HG03521 (cell line): ENCODE data around the gene NEK6.

ENCODE experiments used
- ATAC-seq: cut with Tn5 transposase; IDR thresholded peaks from one replicate; pipeline ENCODE4 v1.9.1; 2021; ENCODE audit warnings: mild to moderate bottlenecking, moderate library complexity; ENCODE audit not compliant: unreplicated experiment

NEK6 gene

DNA sequence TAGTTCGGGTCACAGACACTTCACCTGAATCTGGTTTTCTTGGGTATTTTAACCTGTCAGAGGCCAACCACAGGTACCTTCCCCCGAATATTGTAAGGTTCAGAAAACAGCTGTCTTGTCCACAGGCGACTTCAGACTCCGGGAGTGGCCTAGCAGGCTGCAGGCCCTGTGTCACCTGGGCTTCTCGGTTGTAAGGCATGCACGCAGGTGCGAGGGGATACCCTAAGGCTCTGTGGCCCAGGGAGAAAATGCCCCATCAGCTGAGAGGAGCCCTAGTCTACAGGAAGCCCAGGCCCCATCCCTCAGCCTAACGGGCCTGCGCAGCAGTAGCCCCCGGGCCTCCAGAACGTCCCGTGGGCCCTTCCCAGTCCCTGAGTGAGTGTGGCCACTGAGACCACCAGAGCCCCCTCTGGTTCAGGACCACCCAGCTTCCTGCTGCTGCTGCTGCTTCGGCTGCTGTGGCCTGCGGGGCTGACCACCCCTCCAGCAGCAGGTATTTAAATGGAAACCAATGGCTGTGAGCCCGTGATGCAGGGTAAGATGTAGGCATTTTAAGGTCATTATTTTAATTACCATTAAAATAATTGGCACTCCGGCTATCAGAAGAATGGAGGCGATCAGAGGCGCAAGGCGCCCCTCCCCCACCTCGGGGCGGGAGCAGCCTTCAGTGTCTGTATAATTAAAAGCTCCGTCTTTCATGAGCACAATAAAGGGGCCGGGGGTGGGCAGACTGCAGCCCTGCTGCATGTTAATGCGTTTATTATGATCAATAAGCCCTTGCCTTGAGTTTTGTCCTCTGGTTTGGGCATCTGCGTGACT is 92.1 kb downstream of the NEK6 start:
- ATAC-seq: no peak

DNA sequence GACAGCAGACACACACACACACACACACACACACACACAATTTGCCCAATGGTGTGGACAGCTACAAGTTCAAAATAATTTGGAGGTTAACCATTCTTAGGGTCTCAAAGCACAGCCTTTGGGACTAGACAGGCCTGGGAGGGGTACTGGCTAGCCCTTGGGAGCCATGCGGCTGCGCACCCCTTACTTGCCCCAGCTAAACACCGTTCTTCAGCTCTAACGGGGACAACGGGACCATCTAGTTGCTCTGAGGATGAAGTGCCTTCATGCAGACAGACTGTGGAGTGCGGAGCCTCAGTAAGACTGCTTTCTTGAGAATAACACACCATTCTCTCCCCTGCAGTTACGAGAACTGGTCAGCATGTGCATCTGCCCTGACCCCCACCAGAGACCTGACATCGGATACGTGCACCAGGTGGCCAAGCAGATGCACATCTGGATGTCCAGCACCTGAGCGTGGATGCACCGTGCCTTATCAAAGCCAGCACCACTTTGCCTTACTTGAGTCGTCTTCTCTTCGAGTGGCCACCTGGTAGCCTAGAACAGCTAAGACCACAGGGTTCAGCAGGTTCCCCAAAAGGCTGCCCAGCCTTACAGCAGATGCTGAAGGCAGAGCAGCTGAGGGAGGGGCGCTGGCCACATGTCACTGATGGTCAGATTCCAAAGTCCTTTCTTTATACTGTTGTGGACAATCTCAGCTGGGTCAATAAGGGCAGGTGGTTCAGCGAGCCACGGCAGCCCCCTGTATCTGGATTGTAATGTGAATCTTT is 92.9 kb downstream of the NEK6 start:
- ATAC-seq: no peak

DNA sequence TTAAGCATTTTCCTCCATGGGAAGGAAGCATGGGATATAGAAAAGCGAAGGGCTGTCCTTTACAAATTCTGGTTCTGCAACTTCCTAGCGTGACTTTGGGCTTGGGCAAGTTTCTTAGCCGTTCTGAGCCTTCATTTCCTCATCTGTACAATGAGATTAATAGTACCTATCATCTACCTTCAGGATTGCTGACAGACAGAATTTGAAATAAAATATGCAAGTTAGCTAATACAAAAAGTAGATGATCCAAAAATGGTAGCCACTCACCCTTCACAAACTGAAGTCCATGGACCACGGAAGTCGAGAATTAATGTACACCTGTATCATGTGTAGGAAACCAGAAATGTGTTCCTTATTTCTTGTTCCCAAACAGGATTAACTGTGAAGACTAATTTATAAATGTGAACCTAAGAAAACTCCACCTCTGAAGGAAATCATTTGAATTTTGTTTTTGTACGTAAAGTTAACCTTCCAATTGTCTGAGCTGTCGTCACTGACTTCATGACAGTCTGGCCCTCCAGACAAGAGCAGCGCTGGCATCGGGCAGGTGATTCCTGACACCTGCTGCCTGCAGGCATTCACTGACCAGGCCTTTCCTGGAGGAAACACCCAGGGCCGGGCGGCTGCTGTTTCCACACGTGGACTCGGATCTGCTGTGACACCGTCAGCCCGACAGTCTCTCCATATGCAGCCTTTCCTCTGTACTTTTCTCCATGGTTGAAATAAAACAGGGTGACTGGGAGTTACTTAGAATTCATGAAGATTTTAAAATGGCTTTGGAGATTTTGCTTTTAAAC is 94.1 kb downstream of the NEK6 start:
- ATAC-seq: no peak

DNA sequence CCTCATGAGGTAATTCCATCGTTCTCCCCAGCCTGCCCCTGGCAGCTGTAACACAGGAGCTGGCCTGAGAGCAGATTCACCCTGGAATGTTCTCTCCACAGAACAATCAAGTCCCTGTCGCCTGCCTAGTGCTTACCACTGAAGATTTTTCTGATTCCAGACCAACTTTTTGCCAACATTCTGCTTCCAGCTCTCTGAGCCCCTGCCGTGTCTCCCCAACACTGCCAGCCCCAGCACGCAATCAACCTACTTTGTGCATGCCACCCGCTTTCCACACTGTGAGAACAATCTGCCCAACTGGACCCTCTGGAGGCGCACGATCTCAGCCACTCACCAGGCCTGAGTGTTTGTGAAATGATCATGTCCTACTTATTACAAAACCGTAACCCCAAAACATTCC is 94.9 kb downstream of the NEK6 start:
- no peak for ATAC-seq

DNA sequence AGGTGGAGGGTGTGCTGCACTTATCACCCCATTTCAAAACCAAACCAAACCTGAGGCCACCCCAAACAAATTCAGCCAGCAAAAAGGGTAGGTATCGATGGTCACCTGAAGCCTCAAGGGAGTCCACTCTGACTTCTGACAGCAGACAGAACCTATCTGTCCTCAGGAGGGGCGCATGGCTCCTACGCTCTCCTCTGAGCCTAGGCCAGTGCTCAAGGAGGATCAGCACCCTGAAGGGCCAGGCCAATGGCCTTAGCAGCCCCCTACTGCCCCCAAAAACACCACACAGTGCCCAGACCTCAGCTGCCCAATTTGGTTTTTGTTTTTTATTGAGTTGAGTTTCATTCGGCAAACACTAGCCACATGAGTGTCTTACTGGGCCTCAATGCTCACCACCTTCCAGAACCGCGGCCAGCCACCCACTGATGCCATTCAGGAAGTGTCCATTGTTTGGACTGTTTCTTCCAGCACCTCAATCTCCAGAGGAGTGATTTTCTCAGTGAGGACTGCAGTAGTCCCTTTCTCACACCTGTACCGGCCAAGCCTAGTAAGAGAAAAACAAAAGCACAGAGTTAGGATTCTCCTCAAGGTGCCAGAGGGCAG is 95.5 kb downstream of the NEK6 start:
- ATAC-seq: no peak

DNA sequence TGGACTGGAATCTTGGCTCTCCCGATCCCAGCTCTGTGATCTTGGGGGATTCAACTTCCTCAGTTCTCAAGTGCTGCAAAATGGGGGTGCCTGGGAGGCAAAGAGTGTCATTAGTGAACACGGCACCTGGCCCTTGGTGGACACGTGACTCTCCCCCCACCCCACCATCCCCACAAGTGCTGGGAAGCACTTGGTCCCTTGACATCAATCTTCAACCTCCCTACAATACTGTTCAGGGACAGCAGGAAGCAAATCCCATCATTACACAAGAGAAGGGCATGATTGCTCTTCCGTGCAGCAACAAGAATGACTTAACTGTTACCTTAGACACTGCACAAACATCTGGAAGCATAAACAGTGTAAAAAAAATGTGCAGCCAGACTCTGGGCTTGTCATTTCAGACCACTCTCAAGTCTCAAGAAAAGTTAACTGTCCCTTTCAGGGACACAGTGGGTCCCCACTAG is 96.1 kb downstream of the NEK6 start:
- no peak for ATAC-seq

DNA sequence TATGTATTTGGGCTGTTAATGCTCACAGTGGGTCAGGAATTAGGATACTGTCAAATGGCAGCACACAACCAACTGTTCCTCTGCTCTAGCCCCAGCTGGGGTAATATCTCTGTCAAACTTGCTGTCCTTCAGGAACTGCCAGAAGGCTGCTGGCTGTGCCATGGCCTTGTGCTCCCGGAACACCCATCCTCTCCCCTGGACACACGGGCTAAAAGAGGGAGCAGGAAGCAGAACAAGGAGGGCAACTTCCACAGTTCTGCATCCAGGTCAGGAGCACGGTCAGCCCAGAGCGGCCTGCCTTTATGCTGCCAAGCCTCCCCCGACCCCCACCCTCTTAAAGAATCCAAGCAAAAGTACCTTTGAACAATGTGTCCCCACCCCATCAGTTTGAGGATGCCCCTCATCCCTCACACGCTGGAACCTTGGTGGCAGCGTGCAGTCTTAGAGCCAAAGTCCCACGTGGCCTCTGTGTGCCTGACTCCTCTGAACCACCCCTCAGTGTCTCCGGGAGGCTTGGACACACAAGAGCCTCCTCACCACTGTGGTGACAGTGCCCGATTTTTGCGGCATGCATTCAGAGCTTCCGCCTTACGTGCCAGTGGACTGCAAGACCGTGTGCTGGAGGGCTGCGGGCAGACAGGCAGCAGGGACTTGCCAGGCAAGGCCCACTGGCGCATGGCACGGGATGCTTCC is 96.7 kb downstream of the NEK6 start:
- no peak for ATAC-seq

DNA sequence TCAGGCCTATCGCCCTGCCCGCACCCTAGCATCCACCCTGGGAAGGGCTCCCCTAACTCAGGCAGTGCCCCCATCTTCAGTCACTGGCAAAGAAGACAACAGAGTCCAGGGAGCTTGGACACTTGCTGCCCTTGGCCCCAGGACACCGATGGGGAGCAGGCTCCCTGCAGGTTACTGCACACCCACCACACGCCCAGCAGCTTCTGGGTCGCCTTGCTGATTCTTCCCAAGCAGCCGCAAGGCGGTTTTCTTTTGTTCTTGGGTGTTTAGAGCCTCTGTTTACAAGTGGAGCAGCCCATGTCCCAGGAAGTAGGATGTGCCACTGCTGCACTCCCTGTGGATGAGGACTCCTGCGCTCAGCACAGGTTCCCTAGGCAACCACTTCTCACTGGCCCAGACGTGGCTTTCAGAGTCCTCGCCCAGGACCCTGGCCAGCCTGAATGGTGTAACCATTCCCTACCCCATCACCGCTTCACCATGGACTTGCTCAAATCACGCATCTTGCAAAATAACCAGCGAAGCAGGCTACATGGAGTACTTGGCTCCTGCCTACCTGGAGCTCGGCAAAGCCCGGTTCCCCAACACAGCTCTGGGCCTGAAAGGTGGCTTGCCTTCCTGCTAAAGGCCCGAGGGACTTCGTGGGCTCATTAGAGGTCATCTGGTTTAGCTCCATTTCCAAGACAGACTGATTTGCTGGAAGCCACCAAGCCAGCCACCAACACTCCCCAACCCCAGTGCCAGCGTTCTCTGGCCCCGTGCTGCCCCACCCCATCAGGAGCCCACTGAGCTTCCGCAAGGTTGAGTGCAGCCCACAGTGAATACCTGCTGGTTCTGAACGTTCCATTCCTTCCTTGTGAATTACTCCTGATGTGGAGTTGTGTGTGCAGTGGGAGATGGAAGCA is 97.5 kb downstream of the NEK6 start:
- ATAC-seq: no peak

DNA sequence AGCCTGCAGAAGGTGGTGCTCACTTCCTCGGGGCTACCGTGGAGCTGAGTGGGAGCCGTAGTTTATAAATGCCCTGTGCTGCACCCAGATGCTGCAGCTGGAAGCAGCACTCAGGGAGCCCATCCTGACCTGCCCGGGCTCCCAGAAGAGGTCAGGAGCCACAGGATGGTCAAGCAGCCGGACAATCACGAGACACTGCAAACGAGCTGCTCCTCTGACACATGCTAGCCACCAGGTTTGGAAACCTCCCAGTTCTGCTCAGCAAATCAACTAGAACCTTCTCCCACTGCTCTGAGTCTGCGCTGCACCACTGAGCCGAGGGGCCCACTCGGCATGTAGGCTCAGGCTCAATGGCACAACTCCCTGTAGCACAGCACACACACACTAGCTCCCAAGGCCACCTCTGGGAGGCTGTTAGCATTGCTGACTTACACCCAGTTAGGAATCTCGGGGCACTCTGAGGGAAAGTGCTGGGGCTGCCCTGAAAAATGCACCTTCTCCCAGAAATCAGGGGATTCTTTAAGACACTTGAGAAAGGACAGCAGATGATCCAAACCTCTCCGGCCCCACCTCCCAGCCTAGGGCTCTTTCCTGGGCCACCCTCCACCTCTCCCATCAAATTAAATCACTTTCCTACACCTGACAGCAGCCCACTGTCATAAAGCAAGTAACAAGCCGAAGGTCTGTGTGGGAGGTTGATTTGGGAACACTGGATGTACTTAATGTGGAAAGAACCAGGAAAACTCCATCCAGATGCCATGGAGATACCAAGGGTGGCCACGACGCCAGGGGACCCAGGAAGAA is 98.4 kb downstream of the NEK6 start:
- no peak for ATAC-seq

DNA sequence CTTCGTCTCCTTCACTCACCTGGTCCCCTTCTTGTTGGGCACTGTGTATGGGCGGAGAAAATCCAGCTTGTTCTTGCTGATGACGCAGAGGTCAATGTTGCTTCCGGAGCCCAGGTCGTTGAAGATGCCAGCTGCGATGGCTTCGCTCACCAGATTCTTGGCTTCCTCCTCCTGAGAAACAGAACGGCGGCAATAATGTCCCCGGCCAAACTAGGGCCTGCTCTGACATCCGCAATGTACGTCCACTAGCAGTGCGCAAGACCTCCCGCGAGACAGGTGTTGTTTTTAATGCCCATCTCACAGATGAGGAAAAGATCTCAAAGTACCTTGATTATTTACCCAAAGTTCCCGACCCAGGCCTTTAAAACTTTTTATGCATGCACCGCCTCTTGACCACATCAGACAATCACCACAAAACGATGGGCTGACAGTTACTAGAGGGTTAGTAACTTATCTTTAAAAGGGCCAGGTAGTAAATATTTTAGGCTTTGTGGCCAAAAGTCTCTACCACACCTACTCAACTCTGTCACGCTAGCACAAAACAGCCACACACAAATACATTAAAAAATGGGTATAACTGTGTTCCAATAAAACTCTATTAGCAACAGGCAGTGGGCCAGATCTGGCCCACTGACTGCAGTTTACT is 99.1 kb downstream of the NEK6 start:
- no peak for ATAC-seq

DNA sequence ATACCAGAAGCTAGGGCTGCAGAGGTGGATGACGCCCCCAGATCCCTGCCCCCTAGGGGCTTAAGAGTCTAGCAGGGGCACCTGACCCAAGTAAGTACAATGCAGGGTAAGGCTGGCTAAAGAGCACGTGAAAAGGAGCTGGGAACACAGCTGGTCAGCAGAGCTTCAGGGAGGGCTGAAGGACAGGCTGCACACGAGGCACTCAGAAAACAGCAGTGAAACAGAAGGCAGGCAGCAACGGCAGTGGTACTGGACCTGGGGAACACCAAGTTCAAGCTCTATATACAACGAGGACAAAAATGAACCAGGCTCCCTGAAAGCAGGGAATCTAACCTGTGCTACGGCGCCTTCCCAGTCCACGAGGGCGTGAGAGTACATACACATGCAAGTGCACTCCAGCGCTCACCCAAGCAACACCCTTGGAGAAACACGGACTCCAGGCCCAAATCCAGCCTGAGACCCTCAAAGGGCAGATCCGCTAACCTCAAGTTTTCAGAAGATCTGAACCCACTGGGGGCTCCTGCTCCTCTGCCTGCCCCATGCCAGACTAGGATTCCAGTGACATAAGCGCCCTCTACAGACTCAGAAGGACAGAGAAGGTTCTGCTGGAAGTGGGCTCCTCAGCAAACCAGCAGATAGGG is 100.1 kb downstream of the NEK6 start:
- no peak for ATAC-seq

DNA sequence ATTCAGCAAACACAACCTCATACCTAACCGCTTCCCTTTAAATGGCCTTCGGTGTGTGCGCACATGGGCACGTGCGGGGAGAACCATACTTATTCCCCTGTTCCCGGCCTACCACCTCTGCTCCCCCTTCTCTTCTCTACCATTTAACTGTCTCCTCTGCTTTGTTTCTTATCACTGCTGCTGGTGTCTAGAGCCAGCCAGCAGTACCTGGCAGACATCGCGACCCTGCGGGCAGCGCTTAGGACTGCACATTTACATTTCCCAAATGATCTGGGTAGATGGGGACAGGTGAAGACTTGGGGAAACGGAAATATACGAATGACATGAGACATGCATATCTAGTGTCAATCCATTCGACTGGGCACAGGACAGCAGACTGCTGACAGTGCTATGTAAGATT is 100.9 kb downstream of the NEK6 start:
- ATAC-seq: no peak

DNA sequence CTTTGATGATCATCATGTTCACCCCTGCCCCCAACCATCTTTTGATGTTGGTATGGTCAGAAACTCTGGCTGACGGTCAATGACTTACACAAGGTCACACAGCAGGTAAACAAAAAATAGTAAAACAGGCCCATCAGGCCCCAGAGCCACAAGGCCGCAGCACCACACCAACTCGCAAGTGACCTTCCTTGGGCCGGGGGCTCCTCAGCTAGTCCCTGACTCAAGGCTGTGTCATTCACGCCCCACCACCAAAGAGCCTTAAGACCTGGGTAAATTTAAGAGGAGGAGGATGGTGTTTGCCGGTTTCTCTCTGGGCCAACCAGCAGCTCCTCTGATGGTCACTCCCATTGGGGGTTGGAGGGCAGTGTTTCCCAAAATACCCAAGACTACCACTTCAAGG is 101.7 kb downstream of the NEK6 start:
- no peak for ATAC-seq

DNA sequence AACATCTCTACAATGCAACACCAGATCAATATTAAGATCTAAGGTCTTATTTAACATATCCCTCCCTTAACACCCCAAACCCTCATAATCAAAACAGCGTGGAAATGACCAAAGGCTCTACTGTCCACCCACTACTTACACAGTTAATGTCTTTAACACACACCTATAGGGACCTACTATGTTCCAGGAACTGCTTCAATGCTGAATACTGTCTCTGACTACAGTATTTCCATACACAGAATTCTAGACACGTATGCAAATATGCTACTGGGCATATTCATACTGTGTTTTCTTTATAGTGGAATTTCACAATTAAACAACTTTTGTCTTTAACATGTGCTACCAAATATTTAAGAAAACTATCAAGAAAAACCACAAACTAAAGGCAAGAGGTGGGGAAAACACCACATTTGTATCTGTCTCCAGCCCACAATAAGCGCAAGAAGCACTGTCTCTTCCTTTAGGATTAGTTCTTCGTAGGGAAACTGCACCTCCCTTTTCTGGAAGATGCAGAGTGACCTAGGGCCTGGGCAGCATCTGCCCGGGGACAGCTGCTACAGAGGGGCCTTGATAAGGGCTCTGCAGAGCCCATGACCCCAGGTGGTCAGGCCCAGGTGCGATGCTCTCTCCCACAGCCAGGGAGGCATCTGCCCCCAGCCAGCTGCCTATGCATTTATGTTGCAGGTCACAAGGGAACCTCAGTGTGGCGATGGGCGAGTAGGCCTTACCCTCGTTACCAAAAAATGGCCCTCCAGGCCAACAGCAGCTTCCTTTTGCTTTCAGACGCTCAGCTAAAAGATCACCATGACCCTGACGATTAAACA is 102.3 kb downstream of the NEK6 start:
- no peak for ATAC-seq

DNA sequence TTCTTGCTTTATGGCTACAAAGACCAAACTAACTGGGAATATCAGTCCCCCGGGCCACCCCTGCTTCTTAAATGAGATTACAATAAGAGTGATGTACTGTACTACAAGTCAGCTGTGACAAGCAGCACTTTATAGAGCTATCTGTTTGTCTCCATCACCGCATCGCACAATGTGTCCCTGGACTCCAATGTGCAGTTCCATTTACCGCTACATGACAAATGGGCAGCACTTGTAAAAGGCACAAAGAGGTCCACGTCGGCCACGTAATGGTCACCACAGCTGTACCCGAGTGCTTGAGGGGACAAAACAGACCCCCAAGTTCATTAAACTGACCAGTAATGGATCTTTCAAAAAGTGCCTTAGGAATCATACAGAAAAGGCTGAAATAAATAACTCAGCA is 103.4 kb downstream of the NEK6 start:
- no peak for ATAC-seq

DNA sequence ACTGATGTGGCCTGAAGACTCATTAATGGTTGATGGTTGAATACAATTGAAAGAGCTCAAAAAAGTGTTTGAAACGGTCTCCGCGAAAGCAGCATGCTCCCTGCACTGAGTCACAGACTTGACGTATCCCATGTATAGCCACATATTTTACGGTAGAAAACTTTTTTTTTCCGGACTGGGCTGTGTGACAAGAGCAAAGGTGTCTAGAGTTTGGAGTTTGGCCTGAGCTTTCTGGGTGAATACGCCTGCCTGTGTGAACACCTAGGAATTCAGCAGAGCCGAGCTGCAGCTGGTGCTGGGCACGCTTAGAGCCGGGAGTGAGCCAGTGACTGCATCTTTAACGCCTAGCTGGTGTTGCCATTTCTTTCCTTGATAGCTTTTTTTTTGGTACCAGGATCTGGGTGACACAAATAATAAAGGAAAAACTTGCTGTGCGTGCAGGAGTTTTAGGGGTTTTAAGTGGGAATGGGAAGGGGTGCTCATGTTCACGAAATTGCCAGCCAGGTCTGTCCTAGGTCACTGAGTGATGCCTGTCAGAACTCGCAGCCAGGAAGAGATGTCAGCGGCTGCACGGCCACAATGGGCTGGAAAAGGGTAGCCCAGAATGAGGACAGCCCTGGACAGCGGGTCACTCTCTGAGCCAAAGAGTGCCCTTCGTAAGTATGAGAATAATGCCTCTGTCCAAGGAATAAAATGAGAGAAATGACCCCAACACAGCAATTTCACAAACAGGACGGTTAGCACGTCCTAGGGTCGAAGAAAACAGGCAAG is 105.8 kb downstream of the NEK6 start:
- no peak for ATAC-seq
